Tibial nerve (tissue), 3 donors: ENCODE results near the gene AHRR.

ENCODE experiments used
- CTCF ChIP-seq, 5 experiments: fragments of 200-600 bp in 3 of 5; fragments of 450-650 bp in 2 of 5; sonication (generic) in 3 of 5; IDR thresholded peaks; one replicate each; pipeline ENCODE4 v1.5.1; 2016 to 2019; ENCODE audit warnings: antibody characterized with exemption in 5 of 5, mild to moderate bottlenecking in 3 of 5, moderate library complexity in 2 of 5
- POLR2A ChIP-seq, 2 donors: fragments of 450-650 bp; IDR thresholded peaks; one replicate each; pipeline ENCODE4 v1.6.1; 2017; ENCODE audit warnings: antibody characterized with exemption in 2 of 2, mild to moderate bottlenecking in 2 of 2, moderate library complexity in 2 of 2

- TF ChIP-seq CTCF (IDR thresholded peaks at IDR 0.05) (no peak), POLR2A (IDR thresholded peaks at IDR 0.05) (no peak)
These were observed 85.5 kb downstream of the AHRR start for GRCh38 chr5:407051-407450.
